Loucy (cell line): ENCODE measurements around the gene SFXN3.
A peak's percentile ranks its signal among the peaks of the same experiment; 100 is the strongest.

Source experiments
- H2AFZ ChIP-seq: fragments of 200-600 bp; sonication (generic); 2 replicates; pipeline ENCODE4 v1.6.0; 2016; ENCODE audit warnings: antibody characterized with exemption, mild to moderate bottlenecking, low read length, moderate library complexity
- H3F3A ChIP-seq: fragments of 200-600 bp; 2 replicates; pipeline ENCODE4 v1.6.0; 2016; ENCODE audit warnings: antibody characterized with exemption, low read depth, mild to moderate bottlenecking
- H3K27me3 ChIP-seq: fragments of 200-600 bp; sonication (generic); 2 replicates; pipeline ENCODE4 v1.6.1; 2014; ENCODE audit warnings: low read length, mild to moderate bottlenecking; ENCODE audit not compliant: insufficient read depth, poor library complexity, severe bottlenecking
- H3K36me3 ChIP-seq: fragments of 200-600 bp; sonication (generic); 2 replicates; pipeline ENCODE4 v1.6.1; 2016; ENCODE audit warnings: low read length; ENCODE audit not compliant: insufficient read depth
- H3K4me1 ChIP-seq: fragments of 200-600 bp; sonication (generic); 2 replicates; pipeline ENCODE4 v1.5.1; 2014; ENCODE audit warnings: low read length, mild to moderate bottlenecking; ENCODE audit not compliant: insufficient read depth, poor library complexity, severe bottlenecking
- H3K4me2 ChIP-seq: fragments of 200-600 bp; sonication (generic); 2 replicates; pipeline ENCODE4 v1.6.0; 2014; ENCODE audit warnings: antibody characterized with exemption, low read length, low read depth, mild to moderate bottlenecking; ENCODE audit not compliant: poor library complexity, severe bottlenecking
- H3K4me3 ChIP-seq: fragments of 200-600 bp; sonication (generic); 2 replicates; pipeline ENCODE4 v1.5.1; 2014; ENCODE audit warnings: low read length, mild to moderate bottlenecking, mixed read lengths; ENCODE audit not compliant: poor library complexity, severe bottlenecking
- H3K79me2 ChIP-seq: fragments of 200-600 bp; sonication (generic); 2 replicates; pipeline ENCODE4 v1.6.1; 2014; ENCODE audit warnings: low read length; ENCODE audit not compliant: insufficient read depth
- H3K9ac ChIP-seq: fragments of 200-600 bp; sonication (generic); 2 replicates; pipeline ENCODE4 v1.6.0; 2014; ENCODE audit warnings: mild to moderate bottlenecking, low read depth, low read length, moderate library complexity; ENCODE audit not compliant: poor library complexity, severe bottlenecking
- H3K9me2 ChIP-seq: fragments of 200-600 bp; sonication (generic); replicated peaks from 2 replicates; pipeline ENCODE4 v1.6.1; 2016; ENCODE audit warnings: low read depth, low read length, mixed read lengths
- H3K9me3 ChIP-seq: fragments of 200-600 bp; sonication (generic); 2 replicates; pipeline ENCODE4 v1.6.1; 2014; ENCODE audit warnings: mild to moderate bottlenecking, antibody characterized with exemption, low read length, low read depth; ENCODE audit not compliant: insufficient read depth
- H4K20me1 ChIP-seq: fragments of 200-600 bp; sonication (generic); 2 replicates; pipeline ENCODE4 v1.6.0; 2014; ENCODE audit warnings: antibody characterized with exemption, low read length, mild to moderate bottlenecking; ENCODE audit not compliant: insufficient read depth, poor library complexity, severe bottlenecking
- CTCF ChIP-seq: fragments of 200-600 bp; sonication (generic); conservative IDR thresholded peaks from 2 replicates; pipeline ENCODE4 v1.5.1; 2014; ENCODE audit warnings: mild to moderate bottlenecking, antibody characterized with exemption, low read length
- EZH2phosphoT487 ChIP-seq: fragments of 200-600 bp; IDR thresholded peaks from 2 replicates; pipeline ENCODE4 v1.6.1; 2018; ENCODE audit warnings: antibody characterized with exemption, mild to moderate bottlenecking, moderate library complexity, borderline replicate concordance

The SFXN3 gene

DNA sequence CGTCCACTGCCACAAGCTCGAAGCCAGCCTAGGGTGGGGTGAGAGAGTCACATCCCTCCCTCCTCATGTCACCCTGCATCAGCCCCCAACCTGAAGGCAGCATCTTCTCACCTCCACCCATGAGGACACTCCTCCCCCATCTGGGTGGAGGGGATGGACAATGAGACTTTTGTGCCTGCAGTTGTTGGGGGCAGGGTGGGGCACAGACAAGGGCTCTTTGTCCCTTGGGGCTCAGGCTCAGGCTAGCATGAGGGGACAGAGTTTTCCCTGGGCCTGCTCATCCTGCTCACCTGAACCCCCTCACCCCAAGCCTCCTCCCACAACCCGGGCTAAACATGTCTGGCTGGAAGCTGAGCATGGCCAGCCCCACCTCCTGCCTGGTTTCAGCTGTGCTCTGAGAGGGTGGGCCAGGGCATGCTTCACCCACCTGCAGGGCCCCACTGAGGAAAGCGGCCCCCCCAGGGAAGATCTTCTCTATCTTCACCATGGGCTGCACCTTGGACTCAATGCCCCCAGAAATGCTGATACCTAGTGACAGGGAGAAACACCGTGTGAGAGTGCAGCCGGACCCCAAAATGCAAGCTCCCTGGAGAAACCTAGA is 22.1 kb upstream of the SFXN3 start:
- no peaks in the 10 kb centered on the region for H3K9me2 ChIP-seq
- no peaks in the 10 kb centered on the region for H4K20me1 ChIP-seq
- H3K79me2 ChIP-seq, result no peaks in the 10 kb centered on the region; the same call in 1 of the 2 replicates
- H3K9me3 ChIP-seq, result no peaks in the 10 kb centered on the region
- no peak overlapping the region for H2AFZ ChIP-seq
- H3K4me2 ChIP-seq, result no peak overlapping the region
- no peak overlapping the region for H3K9ac ChIP-seq
- H3K4me1 ChIP-seq, result no peaks in the 10 kb centered on the region
- H3F3A ChIP-seq, result no peaks in the 10 kb centered on the region
- H3K4me3 ChIP-seq, result no peak overlapping the region
- TF ChIP-seq EZH2phosphoT487, result no peak
- peaks cover 12% of the 10 kb centered on the region; the same call in 1 of the 2 replicates for H3K36me3 ChIP-seq
- no peaks in the 10 kb centered on the region for H3K27me3 ChIP-seq

DNA sequence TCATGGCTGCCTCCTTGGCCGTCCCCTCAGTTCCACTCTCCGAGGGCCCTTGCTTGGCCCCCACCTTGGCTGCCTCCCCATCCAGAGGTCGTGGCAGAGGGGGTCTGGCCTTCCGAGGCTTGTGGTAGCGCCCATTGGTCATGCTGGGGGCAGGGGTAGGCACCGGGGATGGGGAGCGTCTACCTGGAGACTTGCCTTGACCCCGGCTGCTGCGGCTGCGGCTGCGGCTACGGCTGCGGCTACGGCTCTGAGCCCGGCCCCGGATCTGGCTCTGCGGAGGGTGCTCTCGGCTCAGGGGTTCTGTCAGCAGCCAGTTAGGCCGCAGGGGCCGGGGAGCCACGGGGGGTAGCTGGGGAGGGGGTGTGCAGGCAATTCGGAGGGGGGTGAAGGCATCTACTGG is 20.7 kb upstream of the SFXN3 start:
- no peak for TF ChIP-seq EZH2phosphoT487
- TF ChIP-seq CTCF, result no peak
- H3K4me1 ChIP-seq, result no peaks in the 10 kb centered on the region
- H3F3A ChIP-seq, result no peaks in the 10 kb centered on the region
- H3K79me2 ChIP-seq, result no peaks in the 10 kb centered on the region
- no peaks in the 10 kb centered on the region for H3K27me3 ChIP-seq
- H2AFZ ChIP-seq, result no peak overlapping the region
- H3K9me3 ChIP-seq, result no peaks in the 10 kb centered on the region
- H3K9ac ChIP-seq, result no peak overlapping the region
- H3K4me3 ChIP-seq, result no peak overlapping the region
- no peaks in the 10 kb centered on the region for H4K20me1 ChIP-seq
- H3K9me2 ChIP-seq, result no peaks in the 10 kb centered on the region
- peaks cover 12% of the 10 kb centered on the region; the same call in 1 of the 2 replicates for H3K36me3 ChIP-seq
- no peak overlapping the region for H3K4me2 ChIP-seq

DNA sequence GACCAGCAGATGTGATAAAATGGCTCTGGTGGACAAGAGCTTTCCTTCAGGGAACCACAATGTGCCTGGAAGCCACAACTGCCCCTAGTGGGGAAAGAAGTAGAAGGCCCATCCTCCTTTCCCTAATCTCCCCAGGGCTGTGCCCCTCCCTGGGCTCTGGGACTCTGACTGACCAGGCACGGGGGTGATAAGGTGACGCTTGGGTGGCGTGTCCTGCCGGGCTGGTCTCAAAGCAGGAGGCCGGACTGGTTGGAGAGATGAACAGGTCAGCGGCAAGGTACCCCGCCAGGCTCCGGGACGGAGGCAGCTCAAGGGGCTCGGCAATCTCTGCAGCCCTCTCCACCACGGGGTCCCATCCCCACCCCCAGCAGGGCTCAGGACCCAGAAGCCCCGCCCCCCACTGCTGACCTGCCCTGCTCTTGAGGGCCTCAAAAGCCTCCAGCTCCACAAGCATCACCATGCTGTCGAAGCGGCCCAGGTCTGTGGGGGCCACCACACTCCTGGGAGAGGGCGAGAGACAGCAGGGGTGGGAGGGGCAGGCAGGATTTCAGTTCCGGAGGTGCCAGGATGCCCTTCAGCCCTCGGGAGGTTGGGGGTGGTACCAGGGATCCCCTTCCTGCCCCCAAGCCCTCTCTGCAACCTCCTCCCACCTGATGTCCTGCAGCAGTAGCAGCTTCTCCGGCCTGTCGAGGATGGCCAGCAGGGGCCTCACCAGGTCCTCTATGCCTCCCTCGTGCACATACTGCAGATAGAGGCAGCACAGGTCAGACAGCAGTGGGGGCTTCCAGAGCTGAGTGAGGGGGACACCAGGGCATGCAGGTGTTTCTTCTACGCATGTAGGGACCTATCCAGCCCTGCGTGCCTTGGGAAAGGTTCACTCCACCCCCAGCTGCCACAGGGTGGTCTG is 19.3 kb upstream of the SFXN3 start:
- no peaks in the 10 kb centered on the region for H4K20me1 ChIP-seq
- H3K36me3 ChIP-seq, result peaks cover 4% of the 10 kb centered on the region; the same call in 1 of the 2 replicates
- no peaks in the 10 kb centered on the region for H3K9me2 ChIP-seq
- H3K4me1 ChIP-seq, result no peaks in the 10 kb centered on the region
- H3K9ac ChIP-seq, result no peak overlapping the region
- H3K27me3 ChIP-seq, result no peaks in the 10 kb centered on the region
- no peaks in the 10 kb centered on the region for H3F3A ChIP-seq
- H3K4me2 ChIP-seq, result no peak overlapping the region
- H3K9me3 ChIP-seq, result no peaks in the 10 kb centered on the region
- H2AFZ ChIP-seq, result no peak overlapping the region
- TF ChIP-seq EZH2phosphoT487, result no peak
- TF ChIP-seq CTCF, result peak; percentile 29
- H3K79me2 ChIP-seq, result no peaks in the 10 kb centered on the region
- H3K4me3 ChIP-seq, result no peak overlapping the region
